HG03280 (cell line): ENCODE measurements around the gene GALM.
"Not testable (repeated sequence)": the region's sequence is repeated elsewhere in the genome, so short reads cannot be mapped to it uniquely, and the experiment has no call there.

Experiments used
- ATAC-seq: cut with Tn5 transposase; IDR thresholded peaks from one replicate; pipeline ENCODE4 v1.9.1; 2021; ENCODE audit warnings: mild to moderate bottlenecking, moderate library complexity; ENCODE audit not compliant: unreplicated experiment

GALM gene

DNA sequence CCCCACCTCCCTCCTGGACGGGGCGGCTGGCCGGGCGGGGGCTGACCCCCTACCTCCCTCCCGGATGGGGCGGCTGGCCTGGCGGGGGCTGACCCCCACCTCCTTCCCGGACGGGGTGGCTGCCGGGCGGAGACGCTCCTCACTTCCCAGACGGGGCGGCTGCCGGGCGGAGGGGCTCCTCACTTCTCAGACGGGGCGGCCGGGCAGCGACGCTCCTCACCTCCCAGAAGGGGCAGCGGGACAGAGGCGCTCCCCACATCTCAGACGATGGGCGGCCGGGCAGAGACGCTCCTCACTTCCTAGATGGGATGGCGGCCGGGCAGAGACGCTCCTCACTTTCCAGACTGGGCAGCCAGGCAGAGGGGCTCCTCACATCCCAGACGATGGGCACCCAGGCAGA is 90.0 kb downstream of the GALM start:
- ATAC-seq, result not testable (repeated sequence)

DNA sequence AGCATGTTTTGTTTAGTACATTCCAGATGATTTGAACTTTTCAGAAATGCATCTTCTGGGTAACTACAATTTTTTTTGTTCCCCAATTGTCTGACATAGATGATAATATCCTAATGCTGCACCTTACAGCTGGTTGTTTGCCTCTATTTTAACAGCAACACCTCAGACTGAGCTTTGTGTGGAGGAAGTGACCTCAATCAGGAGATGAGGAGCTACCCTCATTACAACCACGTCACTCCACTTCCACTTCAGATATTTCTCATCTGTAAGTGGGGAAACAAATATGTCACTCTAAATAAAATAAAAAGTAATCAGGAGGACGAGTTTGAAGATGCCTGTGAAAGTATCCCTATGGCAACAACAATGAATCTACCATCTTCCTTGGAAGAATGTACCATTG is 97.3 kb downstream of the GALM start:
- no peak for ATAC-seq

DNA sequence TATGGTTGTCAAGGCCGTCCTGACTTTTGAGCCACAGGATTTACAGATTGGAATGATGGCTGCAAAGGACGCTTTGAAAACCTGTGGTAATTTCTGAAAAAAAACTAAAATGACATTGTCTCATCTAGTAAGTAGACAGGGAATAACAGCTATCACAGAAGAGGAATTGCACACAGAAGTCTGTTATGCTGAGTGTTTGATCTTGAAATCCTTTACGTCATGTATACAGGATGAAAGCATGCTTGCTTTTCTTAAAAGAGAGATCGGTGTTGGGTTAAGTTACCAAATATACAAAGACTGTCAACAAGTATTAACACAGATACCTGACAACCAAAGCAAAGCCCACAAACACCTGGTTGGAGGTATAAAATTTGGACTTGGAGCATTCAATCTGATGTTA is 97.8 kb downstream of the GALM start:
- no peak for ATAC-seq

DNA sequence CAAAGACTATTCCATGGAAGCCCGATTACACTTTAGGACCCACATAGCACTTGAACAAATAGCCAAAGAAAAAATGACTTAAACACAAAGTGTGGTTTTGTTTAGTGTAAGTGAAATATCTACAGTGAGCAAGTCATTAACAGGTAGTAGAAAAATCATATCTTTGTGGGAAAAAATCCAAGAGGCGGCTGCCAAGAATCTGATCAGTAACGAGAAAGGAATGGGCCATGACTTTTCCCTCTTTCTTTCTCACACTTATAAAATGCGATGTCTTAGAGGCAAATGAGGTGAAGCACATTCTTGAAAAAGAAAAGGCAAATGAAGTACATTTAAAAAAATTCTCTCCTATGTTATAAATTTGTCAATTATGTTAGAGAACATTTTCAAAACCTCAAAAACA is 99.2 kb downstream of the GALM start:
- no peak for ATAC-seq

DNA sequence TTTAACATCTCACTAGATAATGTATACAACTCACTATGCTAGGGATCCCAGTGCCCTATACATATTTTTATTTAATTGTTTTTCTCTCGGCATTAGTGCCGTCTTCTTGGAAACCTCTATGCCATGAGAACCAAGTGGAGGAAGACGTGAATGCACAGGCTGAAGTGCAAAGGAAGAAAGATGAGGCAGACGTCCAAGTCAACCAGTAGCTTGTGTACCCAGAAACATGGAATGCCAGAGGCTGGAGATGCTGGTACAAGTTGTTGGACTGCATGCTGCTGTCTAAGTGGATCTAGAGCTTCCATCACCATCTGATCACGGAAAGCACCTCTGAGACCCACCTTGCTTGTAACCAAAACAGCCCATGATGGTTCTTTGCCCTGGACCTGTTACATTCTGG is 99.6 kb downstream of the GALM start:
- ATAC-seq, result no peak

DNA sequence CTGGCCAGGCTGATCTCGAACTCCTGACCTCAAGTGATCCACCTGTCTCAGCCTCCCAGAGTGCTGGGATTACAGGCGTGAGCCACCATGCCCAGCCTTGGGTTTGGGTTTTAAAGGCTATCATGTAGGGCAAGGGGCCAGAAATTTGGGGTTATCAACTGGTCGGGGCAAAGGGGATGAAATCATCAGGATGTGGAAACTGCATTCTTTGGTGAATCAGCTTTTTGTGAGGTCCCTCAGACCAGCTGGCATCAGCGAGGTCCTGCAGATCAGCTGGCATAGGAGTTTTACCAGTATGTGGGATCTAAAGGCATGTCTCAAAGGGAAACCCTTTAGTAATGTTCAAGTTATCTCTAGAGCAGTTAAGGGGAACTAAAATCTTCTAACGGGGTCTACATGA is 105.7 kb downstream of the GALM start:
- ATAC-seq, result no peak

DNA sequence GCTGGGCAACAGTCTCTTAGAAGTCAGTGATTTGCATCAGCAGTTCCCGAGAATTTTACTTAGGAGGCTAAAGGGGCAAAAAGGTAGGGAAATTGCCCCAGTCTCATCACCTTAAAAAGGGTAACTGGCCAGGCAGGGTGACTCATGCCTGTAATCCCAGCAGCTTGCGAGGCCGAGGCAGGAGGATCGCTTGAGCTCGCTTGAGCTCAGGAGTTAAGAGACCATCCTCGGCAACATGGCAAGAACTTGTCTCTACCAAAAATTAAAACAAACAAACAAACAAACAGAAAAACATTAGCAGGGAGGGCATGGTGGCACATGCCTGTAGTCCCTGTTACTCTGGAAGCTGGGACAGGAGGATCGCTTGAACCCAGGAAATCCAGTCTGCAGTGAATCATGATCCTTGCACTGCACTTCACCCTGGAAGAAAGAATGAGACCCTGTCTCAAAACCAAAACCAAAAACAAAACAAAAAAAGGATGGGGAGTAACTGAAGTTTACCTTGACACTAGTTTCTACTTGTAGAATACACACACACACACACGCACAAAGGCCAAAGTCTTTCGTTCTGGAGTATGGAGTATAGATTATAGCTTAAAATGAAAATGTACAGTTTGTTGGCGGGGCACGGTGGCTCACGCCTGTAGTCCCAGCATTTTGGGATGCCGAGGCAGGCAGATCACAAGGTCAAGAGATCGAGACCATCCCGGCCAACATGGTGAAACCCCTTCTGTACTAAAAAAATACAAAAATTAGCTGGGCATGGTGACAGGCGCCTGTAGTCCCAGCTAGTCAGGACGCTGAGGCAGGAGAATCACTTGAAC is 109.4 kb downstream of the GALM start:
- no peak for ATAC-seq

DNA sequence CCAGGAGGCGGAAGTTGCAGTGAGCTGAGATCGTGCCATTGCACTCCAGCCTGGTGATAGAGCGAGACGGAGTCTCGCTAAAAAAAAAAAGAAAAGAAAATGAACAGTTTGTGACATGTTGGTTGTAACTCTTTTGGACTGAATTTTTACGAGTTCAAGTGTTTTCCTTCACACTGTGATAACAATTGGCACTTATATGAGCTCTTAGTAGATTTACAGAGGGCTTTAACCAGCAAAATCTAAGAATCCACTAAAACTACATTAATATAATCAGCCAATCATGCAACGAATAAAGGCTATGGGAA is 110.0 kb downstream of the GALM start:
- no peak for ATAC-seq

DNA sequence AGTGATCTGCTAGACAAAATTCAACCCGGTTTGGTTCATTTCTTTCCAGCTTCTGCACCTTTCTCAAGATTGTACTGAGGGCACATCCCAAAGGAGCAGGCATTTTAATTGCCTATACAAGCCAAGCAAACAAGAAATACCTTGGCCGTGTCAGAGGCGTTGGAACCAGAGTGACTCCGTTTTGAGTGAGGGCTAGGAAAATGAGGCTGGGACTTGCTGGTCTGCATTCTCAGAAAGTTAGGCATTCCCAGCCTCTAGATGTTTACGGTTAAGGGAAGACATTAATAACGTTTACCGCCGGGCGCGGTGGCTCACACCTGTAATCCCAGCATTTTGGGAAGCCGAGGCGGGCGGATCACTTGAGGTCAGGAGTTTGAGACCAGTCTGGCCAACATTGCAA is 110.6 kb downstream of the GALM start:
- ATAC-seq, result no peak

DNA sequence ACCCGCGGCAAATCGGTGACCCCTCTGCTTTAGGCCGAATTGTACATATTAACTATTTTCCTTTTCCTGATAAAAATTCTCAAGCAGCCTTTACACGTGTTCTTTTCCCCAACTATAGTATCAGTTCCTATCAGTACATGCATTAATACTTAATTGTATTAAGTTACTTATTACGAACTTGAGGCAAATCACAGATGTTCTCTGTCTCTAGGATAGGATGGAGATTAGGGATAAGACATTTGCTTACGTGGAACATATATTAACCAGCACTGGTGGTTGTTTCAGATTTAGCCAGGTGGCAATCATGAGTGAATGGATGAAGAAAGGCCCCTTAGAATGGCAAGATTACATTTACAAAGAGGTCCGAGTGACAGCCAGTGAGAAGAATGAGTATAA is 112.8 kb downstream of the GALM start:
- no peak for ATAC-seq

DNA sequence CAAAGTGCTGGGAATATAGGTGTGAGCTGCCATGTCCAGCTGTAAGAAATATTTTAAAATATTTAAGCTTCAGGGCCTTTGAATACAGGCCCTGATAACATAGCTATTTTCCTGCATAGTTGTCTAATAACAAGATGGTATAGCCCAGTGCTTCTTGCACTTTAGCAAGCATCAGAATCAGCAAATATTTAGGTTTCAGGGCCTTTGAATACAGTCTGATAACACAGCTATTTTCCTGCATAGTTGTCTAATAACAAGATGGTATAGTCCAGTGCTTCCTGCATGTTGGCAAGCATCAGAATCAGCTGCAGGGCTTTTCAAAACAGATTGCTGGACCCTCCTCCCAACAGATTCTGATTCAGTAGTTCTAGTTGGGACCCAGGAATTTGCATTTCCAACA is 117.7 kb downstream of the GALM start:
- no peak for ATAC-seq
